Urinary bladder (tissue), 4 donors: ENCODE results near the gene VSTM1. TPM values are rescaled to one million over a fixed set of nuclear protein-coding genes. Genes with fewer than 3 reads are reported as not detected.

Experiments
- DNase-seq: peaks from one replicate; pipeline ENCODE4 v3.0.0-alpha.2; 2015; ENCODE audit errors: extremely low spot score
- H3K27ac ChIP-seq: one replicate; pipeline ENCODE4 v1.5.1; 2013; ENCODE audit warnings: low read depth, mild to moderate bottlenecking, moderate library complexity
- H3K36me3 ChIP-seq: one replicate; pipeline ENCODE4 v1.6.1; 2013; ENCODE audit warnings: mild to moderate bottlenecking, moderate library complexity; ENCODE audit not compliant: insufficient read depth
- H3K4me1 ChIP-seq: one replicate; pipeline ENCODE4 v1.6.1; 2013; ENCODE audit warnings: mild to moderate bottlenecking, moderate library complexity; ENCODE audit not compliant: insufficient read depth
- H3K4me3 ChIP-seq: one replicate; pipeline ENCODE4 v1.5.1; 2013; ENCODE audit warnings: low read depth, low read length
- WGBS: extraction: QIAGEN DNeasy Blood & Tissue Kit; methylation state at CpG from one replicate; pipeline ENCODE4 v1.1.7; 2013; 5-methylcytosine and 5-hydroxymethylcytosine counted together
- polyA plus RNA-seq: library from polyadenylated mRNA; stranded (reverse); fragments of 200-250 nt; gene quantifications from one replicate; pipeline ENCODE4 v1.2.3, GENCODE V29; 2013
- total RNA-seq: library from RNA; depleted of rRNA; stranded (reverse); fragments of >200 nt; gene quantifications from one replicate; pipeline ENCODE4 v1.2.3, GENCODE V29; 2014
- donor health status: healthy with polysubstance abuse.
- donor health status: healthy.

The VSTM1 gene
- total and polyA plus RNA-seq, 2 donors: not detected

DNA sequence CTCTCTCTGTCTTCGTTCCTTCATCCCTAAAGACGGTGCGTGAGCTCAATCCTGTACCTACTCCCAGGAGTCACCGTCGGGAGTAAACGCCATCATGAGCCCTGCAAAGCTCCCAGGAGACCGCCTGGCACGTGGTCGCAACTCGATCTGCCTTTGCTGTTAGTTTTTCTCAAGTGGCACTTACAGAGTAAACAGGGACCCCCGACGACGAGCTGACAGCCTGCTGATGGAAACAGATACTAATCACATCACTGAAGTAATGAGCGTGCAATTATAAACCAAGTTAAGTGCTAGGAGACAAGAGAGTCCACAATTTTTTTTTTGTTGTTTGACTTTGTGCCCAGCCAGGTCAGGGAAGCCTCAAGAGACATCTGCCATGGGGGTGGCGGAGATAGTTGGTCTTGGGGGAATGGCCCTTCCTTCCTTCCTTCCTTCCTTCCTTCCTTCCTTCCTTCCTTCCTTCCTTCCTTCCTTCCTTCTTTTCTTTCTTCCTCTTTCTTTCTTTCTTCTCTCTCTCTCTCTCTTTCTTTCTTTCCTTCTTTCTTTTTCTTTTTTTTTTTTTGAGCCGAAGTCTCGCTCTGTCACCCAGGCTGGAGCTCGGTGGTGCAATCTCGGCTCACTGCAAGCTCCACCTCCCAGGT lies 48.7 kb downstream of the VSTM1 start:
- no peak overlapping the region for H3K27ac ChIP-seq
- H3K4me1 ChIP-seq: no peaks in the 10 kb centered on the region
- no peak overlapping the region for H3K4me3 ChIP-seq
- no peaks in the 10 kb centered on the region for H3K36me3 ChIP-seq
- no peak for DNase-seq
- 46% methylated on average over 19 of the region's 19 CpGs for WGBS

DNA sequence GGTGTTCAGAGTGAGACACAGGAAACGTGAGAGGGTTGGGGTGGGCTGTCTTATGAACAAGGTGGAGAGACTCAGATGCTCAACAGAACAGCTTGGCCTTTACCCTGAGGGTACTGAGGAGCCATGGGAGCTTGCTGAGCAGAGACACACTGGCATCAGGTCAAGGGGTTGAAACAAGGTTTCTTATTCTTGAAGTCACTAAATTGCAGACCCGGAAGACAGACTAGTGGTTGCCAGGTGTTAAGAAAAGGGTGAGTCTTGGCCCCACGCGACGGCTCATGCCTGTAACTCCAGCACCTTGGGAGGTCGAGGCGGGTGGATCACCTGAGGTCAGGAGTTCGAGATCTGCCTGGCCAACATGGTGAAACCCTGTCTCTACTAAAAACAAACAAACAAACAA lies 49.8 kb downstream of the VSTM1 start:
- H3K4me1 ChIP-seq: no peaks in the 10 kb centered on the region
- 76% methylated on average over 8 of the region's 8 CpGs for WGBS
- no peak overlapping the region for H3K27ac ChIP-seq
- H3K36me3 ChIP-seq: no peaks in the 10 kb centered on the region
- no peak for DNase-seq
- no peak overlapping the region for H3K4me3 ChIP-seq

DNA sequence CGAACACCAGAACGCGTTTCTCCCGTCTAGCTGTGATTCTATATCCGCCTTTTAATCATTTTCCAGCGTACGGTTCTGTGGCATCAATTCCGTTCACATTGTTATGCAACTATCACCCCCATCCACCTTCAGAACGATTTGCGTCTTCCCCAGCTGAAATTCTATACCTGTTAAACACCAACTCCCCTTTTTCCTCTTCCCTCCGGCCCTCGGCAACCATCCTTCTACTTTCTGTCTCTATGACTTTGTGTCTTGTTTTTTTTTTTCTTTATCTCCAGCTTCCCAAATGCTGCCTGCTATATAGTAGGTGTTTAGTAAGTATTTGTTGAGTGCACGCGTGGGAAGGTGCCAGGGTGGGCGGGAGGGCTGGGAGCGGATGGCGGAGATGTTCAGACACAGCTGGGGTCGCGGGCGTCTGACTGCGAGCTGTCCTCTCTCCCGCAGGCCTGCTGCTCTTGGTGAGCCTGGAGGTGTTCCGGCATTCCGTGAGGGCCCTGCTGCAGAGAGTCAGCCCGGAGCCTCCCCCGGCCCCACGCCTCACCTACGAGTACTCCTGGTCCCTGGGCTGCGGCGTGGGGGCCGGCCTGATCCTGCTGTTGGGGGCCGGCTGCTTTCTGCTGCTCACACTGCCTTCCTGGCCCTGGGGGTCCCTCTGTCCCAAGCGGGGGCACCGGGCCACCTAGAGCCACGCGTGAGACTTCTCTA lies 52.0 kb downstream of the VSTM1 start:
- 30% methylated on average over 36 of the region's 36 CpGs for WGBS

DNA sequence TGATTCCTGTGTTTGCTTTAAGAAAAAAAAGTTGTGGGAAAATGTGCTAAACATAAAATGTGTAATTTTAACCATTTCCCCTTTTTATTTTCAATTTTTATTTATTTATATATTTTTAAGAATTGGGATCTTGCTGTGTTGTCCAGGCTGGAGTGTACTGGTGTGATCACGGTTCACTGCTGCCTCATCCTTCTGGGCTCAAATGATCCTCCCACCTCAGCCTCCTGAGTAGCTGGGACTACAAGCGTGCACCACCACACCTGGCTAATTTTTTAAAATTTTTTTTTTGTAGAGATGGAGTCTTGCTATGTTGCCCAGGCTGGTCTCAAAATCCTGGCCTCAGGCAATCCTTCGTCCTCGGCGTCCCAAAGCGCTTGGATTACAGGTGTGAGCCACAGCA lies 53.2 kb downstream of the VSTM1 start:
- Histone ChIP-seq H3K4me3 (no peak overlapping the region), H3K36me3 (no peaks in the 10 kb centered on the region), H3K4me1 (no peaks in the 10 kb centered on the region), H3K27ac (no peak overlapping the region)
- 84% methylated on average over 6 of the region's 6 CpGs for WGBS
- DNase-seq: no peak

More for the DNA sequence above, 52.0 kb downstream of the VSTM1 start:
- no peak overlapping the region for H3K4me3 ChIP-seq
- no peaks in the 10 kb centered on the region for H3K36me3 ChIP-seq
- DNase-seq: no peak
- H3K4me1 ChIP-seq: no peaks in the 10 kb centered on the region
- no peak overlapping the region for H3K27ac ChIP-seq

DNA sequence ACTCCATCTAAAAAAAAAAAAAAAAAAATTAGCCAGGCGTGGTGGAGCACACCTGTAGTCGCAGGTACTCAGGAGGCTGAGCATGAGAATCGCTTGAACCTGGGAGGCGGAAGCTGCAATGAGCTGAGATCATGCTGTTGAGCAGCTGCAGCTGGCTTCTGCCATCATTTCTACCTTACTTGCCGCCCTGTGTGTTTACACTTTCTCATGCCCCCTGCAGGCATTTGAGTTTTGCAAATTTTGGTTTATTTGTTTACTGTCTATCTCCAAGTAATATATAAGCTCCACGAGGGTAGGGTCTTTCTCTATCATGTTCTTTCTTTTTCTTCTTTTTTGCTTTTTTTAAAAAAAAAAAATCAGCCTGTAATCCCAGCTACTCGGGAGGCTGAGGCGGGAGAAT lies 54.3 kb downstream of the VSTM1 start:
- H3K4me3 ChIP-seq: no peak overlapping the region
- H3K4me1 ChIP-seq: no peaks in the 10 kb centered on the region
- no peak overlapping the region for H3K27ac ChIP-seq
- DNase-seq: no peak
- H3K36me3 ChIP-seq: no peaks in the 10 kb centered on the region
- WGBS: 83% methylated on average over 8 of the region's 8 CpGs

DNA sequence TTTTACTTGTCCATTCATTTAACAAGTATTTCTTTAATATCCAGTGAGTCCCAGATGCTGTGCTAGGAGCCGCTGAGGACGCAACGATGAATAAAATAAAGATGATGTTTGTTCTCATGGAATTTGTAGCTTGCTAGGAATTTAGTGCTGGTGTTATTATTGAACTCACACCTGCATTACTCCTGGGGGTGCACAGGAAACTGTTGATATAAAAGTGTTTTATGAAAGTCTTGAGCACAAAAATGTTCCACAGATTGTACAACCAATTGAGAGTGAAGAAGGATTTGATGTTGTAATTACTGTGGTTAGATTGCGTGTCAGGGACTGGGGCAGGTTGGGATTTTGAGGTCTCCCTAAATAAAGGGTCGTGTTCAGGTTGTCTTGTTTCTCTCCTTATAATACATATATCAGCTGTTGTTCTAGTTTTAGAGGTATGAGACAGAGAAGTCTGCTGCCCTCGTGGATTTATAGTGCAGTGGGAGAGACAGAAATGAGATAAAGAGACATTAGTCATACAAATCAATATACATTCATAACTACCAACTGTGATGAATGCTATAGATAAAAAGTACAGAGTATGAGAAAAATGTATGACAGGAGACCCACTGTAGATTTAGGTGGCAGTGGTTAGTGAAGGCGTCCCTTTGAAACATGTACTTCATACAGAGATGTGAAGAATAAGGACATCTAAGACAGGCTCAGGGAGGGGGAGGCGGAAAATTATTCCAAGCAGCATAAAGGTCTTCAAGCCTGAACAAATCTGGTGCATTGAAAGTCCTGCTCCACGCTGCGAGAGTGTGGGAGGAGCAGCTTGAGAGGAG lies 61.0 kb downstream of the VSTM1 start:
- no peak for DNase-seq
- H3K27ac ChIP-seq: no peak overlapping the region
- H3K36me3 ChIP-seq: no peaks in the 10 kb centered on the region
- H3K4me1 ChIP-seq: no peaks in the 10 kb centered on the region
- no peak overlapping the region for H3K4me3 ChIP-seq
- WGBS: 65% methylated on average over 10 of the region's 10 CpGs

DNA sequence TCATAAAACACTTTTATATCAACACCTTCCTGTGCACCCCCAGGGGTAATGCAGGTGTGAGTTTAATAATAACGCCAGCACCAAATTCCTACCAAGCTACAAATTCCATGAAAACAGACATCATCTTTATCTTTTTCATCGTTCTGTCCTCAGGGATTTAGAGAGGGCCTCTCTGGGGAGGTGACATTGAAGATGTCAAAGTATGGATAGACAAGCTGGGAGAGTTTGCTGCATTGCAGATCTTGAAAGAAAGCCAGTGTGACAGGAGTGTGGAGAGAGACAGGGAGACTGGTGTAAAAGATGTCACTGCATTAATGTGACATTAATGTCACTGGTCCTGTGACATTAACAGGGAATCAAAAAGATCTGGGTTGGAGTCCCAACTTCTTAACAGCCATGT lies 62.2 kb downstream of the VSTM1 start:
- 63% methylated on average over 2 of the region's 2 CpGs for WGBS
- no peaks in the 10 kb centered on the region for H3K4me1 ChIP-seq
- H3K36me3 ChIP-seq: no peaks in the 10 kb centered on the region
- no peak overlapping the region for H3K4me3 ChIP-seq
- no peak for DNase-seq
- H3K27ac ChIP-seq: no peak overlapping the region

DNA sequence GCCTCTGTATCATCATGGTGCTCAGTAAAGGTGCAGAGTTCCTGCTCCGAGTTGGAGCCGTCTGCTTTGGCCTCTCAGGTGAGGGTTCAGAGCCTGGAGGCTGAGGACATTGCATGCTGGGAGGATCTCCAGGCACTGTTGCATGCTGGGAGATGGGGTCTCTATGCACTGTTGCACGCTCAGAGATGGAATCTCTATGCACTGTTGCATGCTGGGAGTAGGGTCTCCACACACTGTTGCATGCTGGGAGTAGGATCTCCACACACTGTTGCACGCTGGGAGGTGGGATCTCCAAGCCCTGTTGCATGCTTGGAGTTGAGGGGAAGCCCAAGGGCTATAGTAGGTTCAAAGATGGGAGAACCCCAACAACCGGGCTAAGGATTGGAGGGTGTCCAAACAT lies 64.0 kb downstream of the VSTM1 start:
- H3K4me1 ChIP-seq: no peaks in the 10 kb centered on the region
- H3K27ac ChIP-seq: no peak overlapping the region
- WGBS: 72% methylated on average over 5 of the region's 5 CpGs
- no peak for DNase-seq
- H3K36me3 ChIP-seq: no peaks in the 10 kb centered on the region
- H3K4me3 ChIP-seq: no peak overlapping the region

DNA sequence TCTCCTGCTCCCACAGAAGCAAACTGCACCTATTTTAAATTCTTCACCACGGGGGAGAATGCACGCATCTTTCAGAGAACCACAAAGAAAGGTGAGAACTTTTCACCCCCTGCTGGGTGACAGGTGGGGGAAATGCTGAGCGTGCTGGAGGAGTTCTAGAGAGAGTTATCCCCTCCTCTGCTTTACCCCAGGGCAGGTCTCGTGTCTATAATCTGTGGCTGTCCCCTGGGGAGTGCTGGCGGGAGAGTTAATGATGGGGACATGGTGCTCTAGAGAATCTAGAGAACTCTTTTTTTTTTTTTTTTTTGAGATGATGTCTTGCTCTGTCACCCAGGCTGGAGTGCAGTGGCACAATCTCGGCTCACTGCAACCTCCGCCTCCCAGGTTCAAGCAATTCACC lies 65.5 kb downstream of the VSTM1 start:
- Histone ChIP-seq H3K36me3 (no peaks in the 10 kb centered on the region), H3K4me1 (no peaks in the 10 kb centered on the region), H3K27ac (no peak overlapping the region), H3K4me3 (no peak overlapping the region)
- WGBS: 56% methylated on average over 7 of the region's 7 CpGs
- no peak for DNase-seq

DNA sequence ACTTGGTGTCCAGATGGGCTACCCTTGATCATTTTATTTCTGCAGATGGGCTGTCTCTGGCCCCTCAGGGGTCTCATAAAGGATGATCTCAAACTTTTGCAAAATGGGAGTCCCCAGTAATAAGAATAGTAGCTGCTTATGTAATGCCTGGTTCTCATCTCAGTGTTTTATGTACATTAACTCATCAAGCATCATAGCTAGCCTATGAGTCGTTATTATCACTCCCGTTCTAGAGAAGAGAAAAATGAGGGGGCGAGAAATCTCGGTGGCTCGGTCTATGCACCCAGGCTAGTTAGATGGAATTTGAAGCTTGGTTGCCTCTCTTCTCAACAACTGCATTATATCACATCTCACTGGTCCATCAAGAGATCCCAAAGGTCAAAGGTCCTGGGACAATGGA lies 68.9 kb downstream of the VSTM1 start:
- 79% methylated on average over 5 of the region's 5 CpGs for WGBS
- no peak for DNase-seq
- H3K4me1 ChIP-seq: no peaks in the 10 kb centered on the region
- H3K36me3 ChIP-seq: no peaks in the 10 kb centered on the region
- no peak overlapping the region for H3K4me3 ChIP-seq
- no peak overlapping the region for H3K27ac ChIP-seq

DNA sequence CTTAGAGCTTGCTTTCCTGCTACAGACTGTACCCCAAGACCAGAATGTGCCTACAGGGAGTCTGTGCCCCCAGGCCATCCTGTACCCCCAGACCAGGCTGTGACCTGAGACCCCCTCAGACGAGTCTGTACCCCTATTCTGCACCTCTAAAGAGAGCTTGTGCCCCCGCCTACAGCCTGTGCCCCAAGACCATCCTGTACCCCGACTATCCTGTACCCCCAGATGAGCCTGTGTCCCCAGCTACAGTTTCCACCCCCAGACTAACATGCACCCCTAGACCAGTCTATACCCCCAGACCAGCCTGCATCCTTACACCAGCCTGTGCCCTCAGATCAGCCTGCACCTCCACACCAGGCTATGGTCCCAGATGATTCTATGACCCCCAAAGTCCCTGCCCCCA lies 70.2 kb downstream of the VSTM1 start:
- H3K36me3 ChIP-seq: no peaks in the 10 kb centered on the region
- DNase-seq: no peak
- 72% methylated on average over 3 of the region's 3 CpGs for WGBS
- H3K4me3 ChIP-seq: no peak overlapping the region
- no peaks in the 10 kb centered on the region for H3K4me1 ChIP-seq
- no peak overlapping the region for H3K27ac ChIP-seq

DNA sequence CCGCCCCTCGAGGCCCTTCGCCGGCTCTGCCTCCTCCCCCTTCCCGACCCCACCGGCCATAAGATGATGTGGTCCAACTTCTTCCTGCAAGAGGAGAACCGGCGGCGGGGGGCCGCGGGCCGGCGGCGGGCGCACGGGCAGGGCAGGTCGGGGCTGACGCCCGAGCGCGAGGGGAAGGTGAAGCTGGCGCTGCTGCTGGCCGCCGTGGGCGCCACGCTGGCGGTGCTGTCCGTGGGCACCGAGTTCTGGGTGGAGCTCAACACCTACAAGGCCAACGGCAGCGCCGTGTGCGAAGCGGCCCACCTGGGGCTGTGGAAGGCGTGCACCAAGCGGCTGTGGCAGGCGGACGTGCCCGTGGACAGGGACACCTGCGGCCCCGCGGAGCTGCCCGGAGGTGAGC lies 70.9 kb downstream of the VSTM1 start:
- DNase-seq: no peak
- WGBS: 26% methylated on average over 43 of the region's 43 CpGs
- no peaks in the 10 kb centered on the region for H3K4me1 ChIP-seq
- no peak overlapping the region for H3K27ac ChIP-seq
- no peak overlapping the region for H3K4me3 ChIP-seq
- no peaks in the 10 kb centered on the region for H3K36me3 ChIP-seq

DNA sequence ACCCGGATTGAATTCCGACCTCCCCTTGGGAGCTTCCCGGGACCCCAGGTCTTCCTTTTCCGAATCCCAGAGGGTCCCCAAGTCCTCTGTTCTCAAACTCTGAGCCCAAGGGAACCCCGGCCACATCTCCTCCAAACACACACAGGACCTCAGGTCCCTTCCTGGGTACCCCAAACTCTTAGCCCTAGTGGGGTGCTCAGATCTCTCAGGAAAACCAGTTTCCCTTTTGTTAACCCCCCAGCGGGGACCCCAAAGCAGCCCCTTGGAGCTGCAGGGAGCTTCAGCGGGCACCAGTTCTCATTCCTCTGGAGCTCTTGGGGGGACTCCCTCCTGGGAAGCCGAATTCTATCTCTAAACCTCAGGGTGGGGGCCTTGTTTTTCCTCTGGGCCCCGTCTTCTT lies 71.5 kb downstream of the VSTM1 start:
- Histone ChIP-seq H3K27ac (no peak overlapping the region), H3K36me3 (no peaks in the 10 kb centered on the region), H3K4me1 (no peaks in the 10 kb centered on the region), H3K4me3 (no peak overlapping the region)
- DNase-seq: no peak
- WGBS: 76% methylated on average over 9 of the region's 9 CpGs
